ENCODE data around the gene CFAP251.
A peak's percentile ranks its signal among the peaks of the same experiment; 100 is the strongest.

Gene CFAP251

GRCh38 chr12:122028905-122029560 is 110.6 kb downstream of the CFAP251 start:
- peak; percentile 32 for TF ChIP-seq CTCF (IDR thresholded peaks at IDR 0.05; ENCODE audit: control extremely low read depth, extremely low read depth, low read depth, missing control alignments)
- ChIA-PET CTCF (interaction anchor here (0.9 to 1.9 kb wide), 6 partner anchors 8 to 237 kb away, joined by 3 to 9 read pairs (median 4); partner anchors contain the start of gene CFAP251), POLR2A (interaction anchor here (0.5 kb wide), 1 partner anchor 17 kb away, joined by 3 read pairs; no protein-coding TSS in a partner anchor)
- DNase-seq (ENCODE audit: extremely low spot score), result peak; percentile 83

GRCh38 chr12:122029620-122030423 is 111.4 kb downstream of the CFAP251 start:
- CTCF ChIA-PET, result interaction anchor here (0.9 to 1.9 kb wide), 4 partner anchors 8 to 111 kb away, joined by 3 to 9 read pairs (median 4); partner anchors contain the start of gene CFAP251
- TF ChIP-seq CTCF (IDR thresholded peaks at IDR 0.05; ENCODE audit: control extremely low read depth, extremely low read depth, low read depth, missing control alignments), result no peak
- DNase-seq (ENCODE audit: extremely low spot score), result no peak
- POLR2A ChIA-PET, result interaction anchor here (0.5 kb wide), 1 partner anchor 16 kb away, joined by 3 read pairs; no protein-coding TSS in a partner anchor

GRCh38 chr12:122030424-122031035 is 112.1 kb downstream of the CFAP251 start:
- TF ChIP-seq CTCF (IDR thresholded peaks at IDR 0.05; ENCODE audit: control extremely low read depth, extremely low read depth, low read depth, missing control alignments), result no peak
- no peak for DNase-seq (ENCODE audit: extremely low spot score)
- POLR2A ChIA-PET, result no interaction called here
- CTCF ChIA-PET, result interaction anchor here (1.5 to 1.7 kb wide), 3 partner anchors 10 to 112 kb away, joined by 4 to 6 read pairs (median 4); partner anchors contain the start of gene CFAP251

GRCh38 chr12:122031342-122032216 is 113.2 kb downstream of the CFAP251 start:
- POLR2A ChIA-PET, result no interaction called here
- CTCF ChIA-PET, result interaction anchor here (0.8 to 2.4 kb wide), 6 partner anchors 8 to 237 kb away, joined by 3 to 8 read pairs (median 4); partner anchors contain the start of gene CFAP251
- peak; percentile 54 for TF ChIP-seq CTCF (IDR thresholded peaks at IDR 0.05; ENCODE audit: control extremely low read depth, extremely low read depth, low read depth, missing control alignments)
- DNase-seq (ENCODE audit: extremely low spot score), result peak; percentile 70

GRCh38 chr12:122032580-122032979 is 114.2 kb downstream of the CFAP251 start:
- DNase-seq (ENCODE audit: extremely low spot score), result no peak
- POLR2A ChIA-PET, result no interaction called here
- TF ChIP-seq CTCF (IDR thresholded peaks at IDR 0.05; ENCODE audit: control extremely low read depth, extremely low read depth, low read depth, missing control alignments), result no peak
- CTCF ChIA-PET, result interaction anchor here (0.8 to 2.4 kb wide), 6 partner anchors 9 to 238 kb away, joined by 3 to 8 read pairs (median 4); no protein-coding TSS in a partner anchor
